A549 (cell line): ENCODE data around the gene ADAM19.

Source experiments
- CHD4 ChIP-seq: fragments of 200-600 bp; sonication (generic); IDR thresholded peaks from 2 replicates; pipeline ENCODE4 v1.6.1; 2016; ENCODE audit warnings: antibody characterized with exemption, mild to moderate bottlenecking, borderline replicate concordance
- CTCF ChIP-seq: fragments of >200 bp; sonication (Bioruptor Twin); formaldehyde crosslinking; IDR thresholded peaks from 3 replicates; pipeline ENCODE4 v1.5.1; 2016
- EHMT2 ChIP-seq: fragments of 200-600 bp; sonication (generic); IDR thresholded peaks from 2 replicates; pipeline ENCODE4 v1.6.1; 2016; ENCODE audit warnings: antibody characterized with exemption, low read depth, mild to moderate bottlenecking, moderate library complexity
- TP53 ChIP-seq: fragments of 250-450 bp; sonication (Bioruptor Pico); IDR thresholded peaks from 2 replicates; pipeline ENCODE4 v1.5.0; 2021; ENCODE audit warnings: mild to moderate bottlenecking, moderate library complexity

GRCh38 chr5:157554179-157555036 is 21.2 kb downstream of the ADAM19 start:
- TF ChIP-seq CTCF (no peak), CHD4 (no peak), TP53 (CRISPR knock-in tag) (no peak), EHMT2 (no peak)
